ENCODE data around the gene UBE2J1. TPM values are rescaled to one million over a fixed set of nuclear protein-coding genes. Genes with fewer than 3 reads are reported as not detected.

Gene UBE2J1
- polyA plus RNA-seq, 2 donors: 17.3 to 19.4 TPM

GRCh38 chr6:89353702-89354392 is 1.3 kb upstream of the UBE2J1 start:
- 81 to 87% methylated on average over 2 of the region's 2 CpGs for WGBS, 2 donors
- Histone ChIP-seq H3K27ac (ENCODE audit: low read depth in 2 of 2, low read length in 1 of 2) (no peak overlapping the region), H3K27me3 (ENCODE audit: control insufficient read depth in 1 of 2, insufficient read depth in 2 of 2, low read length in 2 of 2) (no peaks in the 10 kb centered on the region), H3K9me3 (ENCODE audit: control insufficient read depth in 2 of 2, insufficient read depth in 1 of 2, low read depth in 1 of 2, low read length in 1 of 2) (no peaks in the 10 kb centered on the region), H3K4me1 (ENCODE audit: control insufficient read depth in 2 of 2, insufficient read depth in 2 of 2, low read length in 1 of 2) (peaks cover 0 to 8% of the 10 kb centered on the region in 2 donors), H3K4me3 (ENCODE audit: low read depth in 1 of 2, low read length in 2 of 2) (no peak overlapping the region), H3K36me3 (ENCODE audit: control insufficient read depth in 2 of 2, insufficient read depth in 2 of 2, low read length in 1 of 2) (no peaks in the 10 kb centered on the region)

- Histone ChIP-seq H3K27ac (ENCODE audit: low read depth in 2 of 2, low read length in 1 of 2) (peak overlapping the region; percentile 94 to 97), H3K27me3 (ENCODE audit: control insufficient read depth in 1 of 2, insufficient read depth in 2 of 2, low read length in 2 of 2) (no peaks in the 10 kb centered on the region), H3K9me3 (ENCODE audit: control insufficient read depth in 2 of 2, insufficient read depth in 1 of 2, low read depth in 1 of 2, low read length in 1 of 2) (no peaks in the 10 kb centered on the region), H3K4me1 (ENCODE audit: control insufficient read depth in 2 of 2, insufficient read depth in 2 of 2, low read length in 1 of 2) (peaks cover 0 to 8% of the 10 kb centered on the region in 2 donors), H3K4me3 (ENCODE audit: low read depth in 1 of 2, low read length in 2 of 2) (peak overlapping the region; percentile 80 to 98), H3K36me3 (ENCODE audit: control insufficient read depth in 2 of 2, insufficient read depth in 2 of 2, low read length in 1 of 2) (no peaks in the 10 kb centered on the region)
- 41 to 49% methylated on average over 27 of the region's 27 CpGs for WGBS, 2 donors
Measured at GRCh38 chr6:89353118-89353556, 615 bp upstream of the UBE2J1 start.

- no peaks in the 10 kb centered on the region for H3K36me3 ChIP-seq (ENCODE audit: control insufficient read depth in 2 of 2, insufficient read depth in 2 of 2, low read length in 1 of 2)
- H3K27me3 ChIP-seq (ENCODE audit: control insufficient read depth in 1 of 2, insufficient read depth in 2 of 2, low read length in 2 of 2): no peaks in the 10 kb centered on the region
- WGBS, 2 donors: 0 to 1% methylated on average over 12 of the region's 12 CpGs
- peak overlapping the region; percentile 94 to 97 for H3K27ac ChIP-seq (ENCODE audit: low read depth in 2 of 2, low read length in 1 of 2)
- no peaks in the 10 kb centered on the region for H3K9me3 ChIP-seq (ENCODE audit: control insufficient read depth in 2 of 2, insufficient read depth in 1 of 2, low read depth in 1 of 2, low read length in 1 of 2)
- H3K4me1 ChIP-seq (ENCODE audit: control insufficient read depth in 2 of 2, insufficient read depth in 2 of 2, low read length in 1 of 2): peaks cover 0 to 8% of the 10 kb centered on the region in 2 donors
- H3K4me3 ChIP-seq (ENCODE audit: low read depth in 1 of 2, low read length in 2 of 2): peak overlapping the region; percentile 80 to 98
Measured at GRCh38 chr6:89351671-89352277, 748 bp downstream of the UBE2J1 start.

GRCh38 chr6:89350281-89350966 is 2.1 kb downstream of the UBE2J1 start:
- H3K27me3 ChIP-seq (ENCODE audit: control insufficient read depth in 1 of 2, insufficient read depth in 2 of 2, low read length in 2 of 2): no peaks in the 10 kb centered on the region
- peak overlapping the region in 1 of 2 donors; percentile 80 for H3K4me3 ChIP-seq (ENCODE audit: low read depth in 1 of 2, low read length in 2 of 2)
- WGBS, 2 donors: 46 to 51% methylated on average over 4 of the region's 4 CpGs
- peak overlapping the region in 1 of 2 donors; percentile 27 for H3K27ac ChIP-seq (ENCODE audit: low read depth in 2 of 2, low read length in 1 of 2)
- no peaks in the 10 kb centered on the region for H3K9me3 ChIP-seq (ENCODE audit: control insufficient read depth in 2 of 2, insufficient read depth in 1 of 2, low read depth in 1 of 2, low read length in 1 of 2)
- no peaks in the 10 kb centered on the region for H3K36me3 ChIP-seq (ENCODE audit: control insufficient read depth in 2 of 2, insufficient read depth in 2 of 2, low read length in 1 of 2)
- peaks cover 0 to 8% of the 10 kb centered on the region in 2 donors for H3K4me1 ChIP-seq (ENCODE audit: control insufficient read depth in 2 of 2, insufficient read depth in 2 of 2, low read length in 1 of 2)

GRCh38 chr6:89348372-89348771 is 4.2 kb downstream of the UBE2J1 start:
- Histone ChIP-seq H3K4me1 (ENCODE audit: control insufficient read depth in 2 of 2, insufficient read depth in 2 of 2, low read length in 1 of 2) (peaks cover 0 to 8% of the 10 kb centered on the region in 2 donors), H3K36me3 (ENCODE audit: control insufficient read depth in 2 of 2, insufficient read depth in 2 of 2, low read length in 1 of 2) (no peaks in the 10 kb centered on the region), H3K9me3 (ENCODE audit: control insufficient read depth in 2 of 2, insufficient read depth in 1 of 2, low read depth in 1 of 2, low read length in 1 of 2) (no peaks in the 10 kb centered on the region), H3K4me3 (ENCODE audit: low read depth in 1 of 2, low read length in 2 of 2) (no peak overlapping the region), H3K27ac (ENCODE audit: low read depth in 2 of 2, low read length in 1 of 2) (no peak overlapping the region), H3K27me3 (ENCODE audit: control insufficient read depth in 1 of 2, insufficient read depth in 2 of 2, low read length in 2 of 2) (no peaks in the 10 kb centered on the region)
- WGBS, 2 donors: 98% methylated on average over 1 of the region's 1 CpG

GRCh38 chr6:89347825-89348224 is 4.7 kb downstream of the UBE2J1 start:
- H3K36me3 ChIP-seq (ENCODE audit: control insufficient read depth in 2 of 2, insufficient read depth in 2 of 2, low read length in 1 of 2): no peaks in the 10 kb centered on the region
- H3K27ac ChIP-seq (ENCODE audit: low read depth in 2 of 2, low read length in 1 of 2): no peak overlapping the region
- peaks cover 0 to 8% of the 10 kb centered on the region in 2 donors for H3K4me1 ChIP-seq (ENCODE audit: control insufficient read depth in 2 of 2, insufficient read depth in 2 of 2, low read length in 1 of 2)
- H3K9me3 ChIP-seq (ENCODE audit: control insufficient read depth in 2 of 2, insufficient read depth in 1 of 2, low read depth in 1 of 2, low read length in 1 of 2): no peaks in the 10 kb centered on the region
- no peak overlapping the region for H3K4me3 ChIP-seq (ENCODE audit: low read depth in 1 of 2, low read length in 2 of 2)
- H3K27me3 ChIP-seq (ENCODE audit: control insufficient read depth in 1 of 2, insufficient read depth in 2 of 2, low read length in 2 of 2): no peaks in the 10 kb centered on the region
- 63 to 81% methylated on average over 2 of the region's 2 CpGs for WGBS, 2 donors

GRCh38 chr6:89346433-89346832 is 6.1 kb downstream of the UBE2J1 start:
- Histone ChIP-seq H3K36me3 (ENCODE audit: control insufficient read depth in 2 of 2, insufficient read depth in 2 of 2, low read length in 1 of 2) (no peaks in the 10 kb centered on the region), H3K4me1 (ENCODE audit: control insufficient read depth in 2 of 2, insufficient read depth in 2 of 2, low read length in 1 of 2) (peaks cover 0 to 8% of the 10 kb centered on the region in 2 donors), H3K4me3 (ENCODE audit: low read depth in 1 of 2, low read length in 2 of 2) (no peak overlapping the region), H3K27me3 (ENCODE audit: control insufficient read depth in 1 of 2, insufficient read depth in 2 of 2, low read length in 2 of 2) (no peaks in the 10 kb centered on the region), H3K27ac (ENCODE audit: low read depth in 2 of 2, low read length in 1 of 2) (no peak overlapping the region), H3K9me3 (ENCODE audit: control insufficient read depth in 2 of 2, insufficient read depth in 1 of 2, low read depth in 1 of 2, low read length in 1 of 2) (no peaks in the 10 kb centered on the region)
- WGBS, 2 donors: 90 to 91% methylated on average over 4 of the region's 4 CpGs

- Histone ChIP-seq H3K4me1 (ENCODE audit: control insufficient read depth in 2 of 2, insufficient read depth in 2 of 2, low read length in 1 of 2) (no peaks in the 10 kb centered on the region), H3K27ac (ENCODE audit: low read depth in 2 of 2, low read length in 1 of 2) (no peak overlapping the region), H3K4me3 (ENCODE audit: low read depth in 1 of 2, low read length in 2 of 2) (no peak overlapping the region), H3K27me3 (ENCODE audit: control insufficient read depth in 1 of 2, insufficient read depth in 2 of 2, low read length in 2 of 2) (no peaks in the 10 kb centered on the region), H3K9me3 (ENCODE audit: control insufficient read depth in 2 of 2, insufficient read depth in 1 of 2, low read depth in 1 of 2, low read length in 1 of 2) (no peaks in the 10 kb centered on the region), H3K36me3 (ENCODE audit: control insufficient read depth in 2 of 2, insufficient read depth in 2 of 2, low read length in 1 of 2) (peaks cover 3 to 5% of the 10 kb centered on the region in 2 donors)
- 89 to 95% methylated on average over 2 of the region's 2 CpGs for WGBS, 2 donors
Measured at GRCh38 chr6:89339565-89339964, 13.0 kb downstream of the UBE2J1 start.

- peaks cover 2 to 3% of the 10 kb centered on the region in 2 donors for H3K36me3 ChIP-seq (ENCODE audit: control insufficient read depth in 2 of 2, insufficient read depth in 2 of 2, low read length in 1 of 2)
- no peaks in the 10 kb centered on the region for H3K27me3 ChIP-seq (ENCODE audit: control insufficient read depth in 1 of 2, insufficient read depth in 2 of 2, low read length in 2 of 2)
- H3K9me3 ChIP-seq (ENCODE audit: control insufficient read depth in 2 of 2, insufficient read depth in 1 of 2, low read depth in 1 of 2, low read length in 1 of 2): no peaks in the 10 kb centered on the region
- 85 to 87% methylated on average over 3 of the region's 3 CpGs for WGBS, 2 donors
- no peaks in the 10 kb centered on the region for H3K4me1 ChIP-seq (ENCODE audit: control insufficient read depth in 2 of 2, insufficient read depth in 2 of 2, low read length in 1 of 2)
- no peak overlapping the region for H3K27ac ChIP-seq (ENCODE audit: low read depth in 2 of 2, low read length in 1 of 2)
- no peak overlapping the region for H3K4me3 ChIP-seq (ENCODE audit: low read depth in 1 of 2, low read length in 2 of 2)
Measured at GRCh38 chr6:89335164-89335563, 17.4 kb downstream of the UBE2J1 start.
